Kidney tubule cell (primary cell): ENCODE measurements around the gene VIPR2.

Experiments used
- DNase-seq: peaks from one replicate; pipeline ENCODE4 v3.0.0-alpha.2; 2018; ENCODE audit warnings: low spot score

VIPR2 gene

DNA sequence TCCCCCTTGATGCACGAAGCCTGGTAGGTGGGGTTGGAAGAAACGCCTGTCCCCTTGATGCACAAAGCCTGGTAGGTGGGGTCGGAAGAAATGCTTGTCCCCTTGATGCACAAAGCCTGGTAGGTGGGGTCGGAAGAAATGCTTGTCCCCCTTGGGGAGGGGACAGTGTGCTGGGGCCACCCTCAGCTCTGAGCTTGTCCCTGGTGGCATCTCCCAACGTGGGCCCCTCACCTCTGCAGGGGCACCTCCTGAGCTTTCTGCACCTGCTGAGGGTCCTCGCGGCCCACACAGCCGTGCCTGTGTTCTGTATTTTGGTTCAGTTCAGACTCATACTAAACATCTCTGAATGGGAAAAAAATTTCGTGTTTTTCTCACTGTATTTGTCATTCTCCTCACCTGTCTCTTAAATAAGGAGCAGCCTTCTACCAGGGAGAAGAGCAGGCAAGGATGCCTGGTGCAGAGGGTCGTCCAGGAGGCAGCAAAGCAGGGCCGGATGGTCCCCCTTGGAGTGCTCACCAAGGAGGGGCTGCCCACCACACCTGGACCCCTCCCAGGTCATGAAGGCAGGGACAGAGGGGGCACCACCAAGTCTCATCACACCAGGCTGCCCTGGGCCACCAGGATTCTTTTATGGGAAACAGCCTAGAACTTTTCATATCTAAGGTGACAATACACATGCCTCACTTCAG lies 24.7 kb downstream of the VIPR2 start:
- no peak for DNase-seq

GRCh38 chr7:159119026-159119741 lies 25.5 kb downstream of the VIPR2 start:
- no peak for DNase-seq

DNA sequence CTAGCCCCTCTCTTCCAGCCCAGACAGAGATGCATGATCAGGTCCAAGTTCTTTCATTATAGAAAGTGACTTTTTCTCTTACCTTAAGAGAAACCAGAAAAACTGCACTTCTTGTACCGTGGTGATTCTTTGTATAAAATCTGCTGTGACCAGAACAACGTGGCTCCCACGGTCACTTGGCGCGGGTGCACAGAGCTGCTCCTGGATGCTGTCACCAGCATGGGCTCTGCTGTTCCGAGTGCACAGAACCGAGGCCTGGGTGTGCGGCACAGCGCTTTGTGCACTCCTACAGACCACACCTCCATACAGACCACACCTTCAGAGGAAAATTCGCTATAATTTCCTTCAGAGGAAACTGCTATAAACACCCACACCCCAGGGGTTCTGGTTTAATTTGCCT lies 26.0 kb downstream of the VIPR2 start:
- no peak for DNase-seq

DNA sequence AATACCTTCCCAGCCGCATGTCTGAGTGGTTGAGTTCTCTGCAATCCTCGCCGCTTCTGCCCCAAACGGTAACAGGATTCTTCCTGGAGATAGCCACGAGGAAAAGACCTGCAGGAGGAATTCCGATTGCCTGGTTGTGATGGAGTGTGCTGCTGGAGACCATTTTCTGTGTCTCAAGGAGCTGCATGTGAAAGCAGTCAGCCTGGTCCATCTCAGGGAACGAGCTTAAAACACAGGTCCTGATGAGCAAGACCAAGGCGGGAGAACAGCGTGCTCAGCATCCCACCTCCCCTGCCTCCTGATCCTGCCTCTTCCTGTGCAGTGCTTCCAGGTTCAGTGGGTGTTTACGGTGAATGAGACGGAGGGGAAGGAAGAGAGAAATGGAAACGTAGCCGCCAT lies 26.5 kb downstream of the VIPR2 start:
- no peak for DNase-seq

- DNase-seq = no peak
Observed at GRCh38 chr7:159117366-159118196, 27.1 kb downstream of the VIPR2 start.

DNA sequence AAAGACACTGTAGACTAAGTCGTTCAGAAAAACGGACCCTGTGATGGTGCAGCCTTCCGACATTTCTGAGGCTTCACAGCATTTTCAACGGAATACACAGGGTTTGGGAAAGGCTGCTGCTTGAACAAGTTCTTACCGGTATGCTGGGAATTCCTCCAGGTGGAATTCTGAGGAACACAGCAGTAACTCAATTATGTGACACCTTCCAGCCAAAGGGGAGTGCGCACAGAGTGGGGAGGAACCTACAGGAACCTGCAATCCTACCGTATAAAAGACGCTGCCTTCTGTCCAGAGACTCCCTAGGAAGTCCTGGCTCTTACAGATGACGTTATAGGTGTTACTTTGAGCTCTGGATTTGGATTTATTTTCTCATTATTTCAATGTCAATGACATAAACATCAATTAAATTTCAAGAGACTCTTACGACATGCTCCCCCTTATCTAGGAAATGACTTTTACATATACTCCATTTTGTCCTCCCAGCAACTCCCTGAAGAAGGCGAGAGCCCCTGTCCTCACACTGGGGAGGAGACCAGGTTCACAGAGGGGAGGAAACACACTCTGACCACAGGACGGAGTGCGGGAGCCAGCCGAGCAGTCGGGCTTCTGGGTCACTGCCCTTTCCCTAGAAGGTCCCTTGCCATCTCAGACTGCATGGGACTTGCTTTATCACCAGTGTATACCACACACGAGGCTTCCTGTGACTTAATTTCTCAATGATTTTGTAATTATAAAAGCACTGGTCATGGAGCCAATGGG lies 27.9 kb downstream of the VIPR2 start:
- DNase-seq = no peak

- DNase-seq = no peak
Observed at GRCh38 chr7:159115601-159116501, 28.8 kb downstream of the VIPR2 start.

DNA sequence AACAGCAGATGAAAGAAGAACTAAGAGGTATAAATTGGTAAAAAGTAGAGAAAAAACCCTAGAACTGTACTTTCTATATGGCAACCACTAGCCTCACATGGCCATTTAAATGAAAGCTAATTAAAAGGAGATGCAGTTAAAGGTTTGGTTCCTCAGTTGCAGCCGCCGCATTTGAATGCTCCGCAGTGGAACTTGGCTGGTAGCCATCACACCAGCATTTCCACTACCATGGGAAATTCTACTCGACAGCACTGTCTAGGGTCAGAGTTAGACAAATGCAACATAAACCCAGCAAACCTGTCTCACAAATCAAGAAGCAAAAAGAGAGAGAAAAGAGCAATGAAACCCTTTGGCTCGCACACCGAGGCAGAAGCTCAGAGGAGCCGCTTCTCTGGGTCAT lies 29.7 kb downstream of the VIPR2 start:
- no peak for DNase-seq

DNA sequence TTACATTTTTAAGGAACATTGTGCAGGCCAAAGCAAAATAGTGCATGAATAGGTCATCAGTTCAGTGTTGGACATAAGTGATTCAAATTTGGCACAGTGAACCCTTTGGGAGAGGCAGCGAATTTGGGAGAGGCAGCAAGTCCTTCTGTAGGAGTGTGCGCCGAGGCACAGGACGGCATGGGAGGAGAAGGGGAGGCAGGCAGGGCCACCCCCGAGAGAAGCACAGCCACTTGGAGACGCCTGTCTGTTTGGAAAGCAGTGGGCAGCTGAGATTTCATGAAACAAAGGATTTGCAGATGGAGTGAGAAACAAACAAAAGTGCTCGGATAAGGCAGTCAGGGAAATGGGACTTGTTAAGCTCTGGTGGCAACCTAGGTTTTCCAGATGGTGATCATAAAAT lies 30.6 kb downstream of the VIPR2 start:
- DNase-seq = no peak

DNA sequence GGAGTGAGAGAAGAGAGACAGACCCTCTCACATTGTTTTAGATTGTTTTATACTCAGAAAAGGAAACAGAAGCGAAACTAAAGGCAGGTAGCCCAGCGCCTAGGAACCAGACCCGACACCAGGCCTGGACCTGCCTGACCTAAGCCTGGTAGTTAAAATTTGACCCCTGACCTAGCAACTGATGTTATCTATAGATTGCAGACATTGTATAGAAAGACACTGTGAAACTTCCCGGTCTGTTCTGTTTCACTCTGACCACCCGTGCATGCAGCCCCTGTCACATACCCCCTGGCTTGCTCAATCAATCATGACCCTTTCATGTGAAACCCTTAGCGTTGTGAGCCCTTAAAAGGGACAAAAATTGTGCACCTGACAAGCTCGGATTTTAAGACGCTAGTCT lies 31.6 kb downstream of the VIPR2 start:
- no peak for DNase-seq

GRCh38 chr7:159112136-159113011 lies 32.3 kb downstream of the VIPR2 start:
- DNase-seq = no peak

DNA sequence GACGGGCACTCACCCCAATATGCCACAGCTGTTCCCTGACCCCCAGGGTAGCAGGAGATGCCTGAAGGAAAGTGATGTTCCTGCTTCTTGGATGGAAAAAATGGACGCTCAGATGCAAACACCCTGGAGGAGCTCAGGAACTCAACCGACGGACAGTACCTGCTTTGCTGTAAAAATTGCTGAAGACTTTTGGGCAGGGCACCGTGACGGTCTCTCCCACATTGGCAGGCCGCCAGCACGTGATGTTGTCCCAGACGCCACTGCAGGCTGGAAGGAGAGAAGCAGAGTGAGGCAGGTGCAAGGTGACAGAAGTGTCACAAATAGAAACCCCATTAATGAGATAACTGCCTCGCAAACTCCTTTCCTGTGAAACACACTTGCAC lies 35.0 kb downstream of the VIPR2 start:
- peak; percentile 4 for DNase-seq

DNA sequence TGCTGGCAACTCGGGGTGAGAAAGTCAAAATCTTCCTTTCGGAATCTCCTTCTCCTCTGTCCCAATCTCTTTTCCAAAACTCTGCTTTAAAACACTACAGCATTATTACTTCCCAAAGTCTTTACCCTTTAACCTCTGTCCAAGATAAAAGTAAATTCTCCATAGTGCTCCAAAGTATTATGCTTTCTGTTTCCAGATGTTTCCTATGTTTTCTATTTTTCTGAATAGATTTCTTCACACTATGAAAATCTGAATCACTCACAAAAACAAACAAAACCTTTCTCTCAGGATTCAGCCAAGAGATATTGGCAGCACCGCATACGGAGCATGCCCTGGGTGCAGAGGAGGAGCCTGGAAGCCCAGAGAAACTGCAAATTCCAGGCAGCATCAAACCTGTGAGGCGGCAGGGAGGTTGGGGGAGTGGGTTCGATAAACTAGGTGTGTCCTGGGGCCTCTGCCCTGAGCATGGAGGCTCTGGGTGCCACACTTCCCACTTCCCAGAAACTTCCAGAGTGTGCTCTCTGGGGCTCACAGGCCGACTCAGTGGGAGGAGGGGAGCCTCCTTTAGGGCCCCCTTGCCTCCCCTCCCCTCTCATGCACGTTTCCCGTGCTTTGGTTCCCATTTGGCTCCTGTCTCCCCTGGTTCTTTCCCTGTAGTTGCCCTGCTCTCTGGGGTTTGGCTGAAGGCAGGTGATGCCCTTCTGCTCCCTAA lies 35.6 kb downstream of the VIPR2 start:
- DNase-seq = no peak

GRCh38 chr7:159108491-159108890 lies 36.2 kb downstream of the VIPR2 start:
- no peak for DNase-seq

- no peak for DNase-seq
Observed at GRCh38 chr7:159107161-159107892, 37.3 kb downstream of the VIPR2 start.

GRCh38 chr7:159105832-159106811 lies 38.5 kb downstream of the VIPR2 start:
- peak; percentile 23 for DNase-seq

DNA sequence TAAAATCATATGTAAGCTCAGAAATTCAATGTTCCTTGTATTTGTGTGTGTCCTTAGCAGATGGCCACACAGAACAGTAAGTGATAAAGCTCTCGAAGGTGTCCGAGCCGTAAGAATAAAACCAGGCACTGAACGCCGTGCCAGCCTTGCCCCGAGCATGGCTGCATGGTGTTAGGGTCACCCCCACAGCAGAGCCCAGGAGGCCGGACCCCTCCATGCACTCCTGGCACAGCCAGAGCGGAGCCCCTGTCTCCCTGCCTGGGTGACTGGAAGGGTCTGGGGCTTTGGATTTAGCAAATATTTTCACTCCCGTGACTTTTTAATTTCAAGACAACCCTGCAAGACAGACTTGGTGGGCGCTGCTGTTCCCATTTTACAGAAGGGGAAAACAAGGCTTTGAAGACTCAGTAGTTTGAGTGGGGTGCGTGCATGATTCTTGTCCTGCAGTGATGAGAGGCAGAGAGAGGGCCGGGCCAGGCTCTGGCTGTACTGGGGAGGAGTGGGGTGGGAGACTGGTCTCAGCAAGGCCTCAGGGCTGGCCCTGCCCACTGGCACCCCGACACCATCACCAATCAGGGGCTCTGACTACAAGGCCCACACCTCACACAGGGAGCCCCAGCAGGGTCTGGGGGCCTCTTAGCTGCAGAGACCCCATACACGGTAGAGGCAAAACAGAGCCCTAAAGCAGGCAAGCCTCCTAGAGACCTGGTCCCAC lies 39.4 kb downstream of the VIPR2 start:
- no peak for DNase-seq
